GM18868 (cell line): ENCODE data around the gene INPP5A.

Source experiments
- ATAC-seq: cut with Tn5 transposase; IDR thresholded peaks from one replicate; pipeline ENCODE4 v1.9.1; 2021; ENCODE audit warnings: mild to moderate bottlenecking, moderate library complexity; ENCODE audit not compliant: unreplicated experiment

Gene INPP5A

DNA sequence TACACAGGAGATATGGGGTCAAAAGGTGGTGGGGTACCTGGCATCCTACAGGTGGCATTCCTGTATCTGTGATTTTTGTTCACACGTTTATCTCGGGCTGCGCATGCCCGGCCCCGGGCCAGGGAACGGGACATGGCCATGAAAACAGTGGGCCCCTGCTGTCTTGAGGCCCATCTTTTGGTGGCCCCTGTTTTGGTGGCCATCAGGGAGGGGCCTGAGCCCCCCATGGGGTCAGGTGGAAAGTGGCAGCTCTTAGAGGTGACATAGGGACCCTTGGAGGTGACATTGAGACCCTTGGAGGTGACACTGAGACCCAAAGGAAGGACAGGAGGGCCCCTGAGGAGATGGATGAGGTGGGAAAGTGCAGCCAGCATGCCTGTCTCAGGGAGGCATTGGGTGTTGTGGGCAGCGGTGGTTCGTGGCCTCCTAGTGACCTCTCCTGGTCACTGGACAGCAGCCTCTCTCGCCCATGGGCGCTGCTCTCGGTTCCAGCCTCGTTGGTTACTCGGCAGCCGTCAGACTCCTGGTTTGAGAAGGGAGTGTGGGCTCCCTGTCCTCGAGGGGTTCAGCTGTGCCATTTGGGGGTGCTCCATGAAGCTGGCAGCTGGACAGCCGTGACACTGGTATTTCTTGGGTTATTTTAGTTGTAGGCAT lies 39.9 kb downstream of the INPP5A start:
- ATAC-seq: no peak

DNA sequence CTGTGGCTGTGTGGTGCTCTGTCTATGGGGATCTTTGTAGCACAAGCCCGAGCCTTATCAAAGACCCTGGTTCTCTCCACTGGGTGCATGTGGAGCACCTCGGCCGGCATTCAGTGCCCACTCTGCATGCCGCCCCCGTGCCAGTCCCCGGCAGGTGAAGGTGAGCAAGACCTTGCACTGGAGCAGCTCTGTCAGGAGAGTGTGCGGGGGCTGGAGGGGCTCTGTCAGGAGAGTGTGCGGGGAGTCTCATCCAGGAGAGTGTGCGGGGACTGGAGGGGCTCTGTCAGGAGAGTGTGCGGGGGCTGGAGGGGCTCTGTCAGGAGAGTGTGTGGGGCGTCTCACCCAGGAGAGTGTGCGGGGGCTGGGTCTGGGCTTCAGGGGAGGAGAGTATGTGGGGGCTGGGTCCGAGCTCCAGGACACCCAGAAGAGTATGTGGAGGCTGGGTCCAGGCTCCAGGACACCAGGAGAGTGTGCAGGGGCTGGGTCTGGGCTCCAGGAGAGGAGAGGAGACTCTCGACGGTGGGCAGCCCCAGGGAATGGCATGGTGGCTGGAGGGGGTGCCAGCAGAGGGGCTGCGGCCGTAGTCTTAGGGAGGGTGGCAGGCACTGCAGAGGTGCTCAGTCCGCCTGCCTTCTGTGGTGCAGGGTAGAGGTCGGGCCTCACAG lies 40.8 kb downstream of the INPP5A start:
- no peak for ATAC-seq

DNA sequence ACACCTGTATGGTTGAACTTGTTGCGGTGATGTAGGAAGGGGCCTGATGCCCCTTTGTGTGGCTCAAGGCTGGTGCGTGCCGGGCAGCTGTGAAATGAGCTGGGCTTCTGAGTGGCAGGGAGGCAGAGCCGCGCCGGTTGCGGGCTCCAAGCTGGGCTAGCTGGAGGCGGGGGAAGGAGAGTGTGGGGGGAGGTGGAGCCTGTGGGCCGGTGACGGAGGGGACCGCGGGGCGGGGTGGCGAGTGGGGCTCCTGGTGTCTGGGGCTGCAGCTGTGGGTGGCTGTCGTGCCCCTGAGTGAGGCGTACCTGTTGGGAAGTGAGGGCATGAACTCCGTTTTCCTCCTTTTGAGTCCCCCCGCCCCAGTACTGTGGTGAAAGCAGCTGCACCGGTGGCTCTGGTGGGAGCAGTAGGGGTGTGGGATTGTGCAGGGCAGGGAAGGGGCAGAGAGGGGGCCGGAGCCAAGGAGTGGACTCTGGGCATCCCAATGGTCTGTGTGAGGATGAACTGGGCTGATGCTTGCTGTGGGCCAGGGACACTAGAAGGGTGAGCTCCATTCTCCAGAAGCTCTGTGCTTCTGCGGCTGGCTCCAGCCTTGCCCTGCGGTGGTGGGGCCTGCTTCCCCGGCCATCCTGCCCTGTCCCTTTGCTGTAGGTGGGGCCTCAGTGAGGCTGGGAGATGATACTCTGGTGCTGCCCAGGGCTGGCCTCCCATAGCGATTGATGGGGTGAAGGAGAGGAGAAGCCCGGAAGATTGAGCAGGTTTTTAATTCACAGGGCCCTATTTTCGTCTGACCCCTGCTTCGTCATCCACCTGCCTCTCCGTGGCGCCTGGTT lies 41.7 kb downstream of the INPP5A start:
- no peak for ATAC-seq

DNA sequence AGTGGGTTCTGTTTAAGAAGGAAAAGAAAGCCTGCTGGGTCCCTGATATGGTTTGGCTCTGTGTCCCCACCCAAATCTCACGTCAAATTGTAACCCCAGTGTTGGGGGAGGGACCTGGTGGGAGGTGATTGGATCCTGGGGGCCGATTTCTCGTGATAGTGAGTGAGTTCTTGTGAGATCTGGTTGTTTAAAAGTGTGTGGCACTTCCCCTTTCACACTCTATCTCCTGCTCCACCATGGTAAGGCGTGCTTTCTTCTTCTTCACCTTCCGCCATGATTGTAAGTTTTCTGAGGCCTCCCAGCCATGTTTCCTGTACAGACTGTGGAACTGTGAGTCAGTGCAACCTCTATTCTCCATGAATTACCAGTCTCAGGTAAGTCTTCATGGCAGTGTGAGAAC lies 42.6 kb downstream of the INPP5A start:
- ATAC-seq: no peak

DNA sequence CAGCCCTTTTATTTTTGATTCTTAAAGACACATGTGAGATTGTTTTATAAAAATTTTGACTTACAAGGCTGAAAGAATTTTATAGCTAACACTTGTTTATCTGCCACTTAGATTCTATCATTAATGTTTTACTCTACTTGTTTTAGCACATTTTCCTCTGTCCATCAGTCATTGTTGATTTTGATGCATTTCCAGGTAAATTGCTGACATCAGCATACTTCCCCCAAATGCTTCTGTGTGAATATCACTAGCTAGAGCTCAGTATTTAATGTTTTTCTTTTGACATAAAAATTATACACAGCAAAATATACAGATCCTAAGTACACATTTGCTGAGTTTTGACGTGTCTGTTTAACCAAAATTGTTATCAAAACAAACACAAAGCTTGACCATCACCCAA lies 43.0 kb downstream of the INPP5A start:
- no peak for ATAC-seq

DNA sequence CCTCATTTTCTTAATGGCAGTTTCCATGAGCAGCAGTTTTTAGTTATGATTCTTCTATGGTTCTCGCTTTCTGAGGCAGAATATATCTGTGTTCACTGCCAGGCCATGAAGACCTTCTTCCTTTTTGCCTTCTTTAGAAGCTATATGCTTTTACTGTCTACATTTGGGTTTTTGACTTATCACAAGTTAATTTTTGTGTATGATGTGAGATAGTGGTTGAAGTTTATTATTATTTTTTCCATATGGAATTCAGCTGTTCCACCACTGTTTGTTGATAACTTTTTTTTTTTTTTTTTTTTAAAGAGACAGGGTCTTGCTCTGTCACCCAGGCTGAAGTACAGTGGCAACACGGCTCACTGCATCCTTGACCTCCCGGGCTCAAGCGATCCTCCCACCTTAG lies 44.5 kb downstream of the INPP5A start:
- ATAC-seq: no peak

DNA sequence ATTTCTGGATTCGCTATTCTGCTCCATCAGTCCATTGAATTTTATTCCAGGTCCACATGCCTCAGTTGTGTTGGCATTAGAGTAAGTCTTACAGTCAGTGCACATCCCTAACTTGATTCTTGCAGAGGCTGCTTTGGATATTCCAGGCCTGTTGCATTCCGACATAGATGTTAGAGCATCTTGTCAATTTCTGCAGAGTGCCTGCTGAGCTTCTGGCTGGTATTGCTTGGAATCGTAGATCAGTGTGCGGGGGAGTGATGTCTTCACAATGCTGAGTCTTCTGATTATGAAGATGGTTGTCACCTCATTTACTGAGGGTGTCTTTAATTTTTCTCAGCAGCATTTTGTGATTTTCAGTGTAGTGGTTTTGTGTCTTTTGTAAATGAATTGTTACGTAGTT lies 45.2 kb downstream of the INPP5A start:
- no peak for ATAC-seq

DNA sequence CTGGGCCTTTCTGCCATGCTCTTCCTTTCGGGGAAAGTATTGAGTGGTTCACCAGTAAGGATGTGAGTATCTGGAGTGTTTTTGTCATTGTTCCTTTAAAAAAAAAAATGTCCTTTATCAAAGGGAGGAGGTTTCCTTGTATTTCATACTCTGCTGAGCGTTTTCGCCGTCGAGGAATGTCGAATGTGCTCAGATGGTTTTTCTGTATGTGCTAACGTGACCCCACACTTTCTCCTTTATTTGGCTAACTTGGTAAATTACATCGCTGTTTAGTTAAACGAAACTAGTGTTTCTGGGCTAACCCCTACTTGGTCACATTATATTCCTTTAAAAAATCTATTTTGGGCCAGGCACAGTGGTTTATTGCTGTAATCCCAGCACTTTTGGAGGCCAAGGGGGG lies 45.9 kb downstream of the INPP5A start:
- ATAC-seq: no peak

DNA sequence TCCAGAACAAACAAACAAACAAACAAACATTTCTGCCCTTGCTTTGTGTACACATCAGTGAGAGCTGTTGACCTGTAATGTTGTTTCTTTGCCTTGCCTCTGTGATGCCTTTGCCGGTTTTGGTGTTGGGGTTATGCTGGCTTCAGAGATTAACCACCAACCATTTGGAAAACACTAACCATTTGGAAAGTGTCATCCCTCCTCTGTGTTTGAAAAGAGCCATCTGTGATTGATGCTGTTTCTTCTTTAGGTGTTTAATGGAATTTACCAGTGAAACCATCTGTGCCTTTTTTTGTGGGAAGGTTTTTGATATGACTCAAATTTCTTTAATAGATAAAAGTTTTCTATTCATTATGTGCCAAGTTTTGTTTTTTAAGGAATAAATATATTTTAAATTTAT lies 46.5 kb downstream of the INPP5A start:
- ATAC-seq: no peak

DNA sequence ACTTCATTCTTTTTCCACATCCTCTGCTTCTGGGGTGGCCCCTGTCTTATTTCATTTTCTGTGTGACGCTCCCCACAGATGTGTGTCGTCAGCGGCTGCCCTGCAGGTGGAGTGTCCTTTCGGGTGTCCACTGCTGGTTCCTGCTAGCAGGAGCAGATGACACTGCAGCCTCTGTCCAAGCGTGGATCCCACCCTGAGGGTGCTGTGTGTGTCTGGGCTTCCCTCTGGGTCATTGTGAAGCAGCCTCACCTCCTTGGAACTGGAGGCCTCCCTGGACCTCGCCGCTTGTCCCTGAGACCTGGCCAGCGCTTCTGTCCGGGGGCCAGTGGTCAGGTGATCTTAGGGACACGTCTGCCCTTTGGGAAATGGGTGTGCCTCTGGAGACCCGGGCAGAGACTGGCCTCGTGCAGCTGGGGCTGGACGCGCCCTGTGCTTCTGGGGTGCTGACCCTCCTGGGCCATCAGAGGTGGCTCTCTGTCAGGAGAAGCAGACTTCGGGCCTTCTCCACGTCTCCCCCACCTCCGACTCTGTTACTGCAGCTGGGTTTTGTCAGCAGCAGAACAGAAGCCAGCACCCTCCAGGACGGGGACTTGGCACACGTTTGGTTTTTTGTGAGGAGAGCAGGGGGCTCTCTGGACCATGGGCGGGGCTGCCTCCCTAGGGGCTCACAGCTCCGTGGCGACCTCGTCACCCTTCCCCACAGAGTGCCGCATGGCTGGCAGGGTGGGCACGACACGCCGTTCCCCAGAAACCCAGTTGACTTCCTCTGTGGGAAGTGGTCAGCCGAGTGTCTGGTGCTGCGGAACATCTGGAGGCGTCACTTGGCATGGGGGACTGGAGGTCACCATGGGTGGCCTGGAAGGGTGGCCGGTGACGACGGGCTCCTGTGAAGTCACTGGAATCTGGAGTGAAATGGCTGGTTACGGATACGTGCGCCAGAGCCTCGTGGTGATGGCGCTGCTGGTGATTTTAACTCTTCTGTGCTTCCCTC lies 48.4 kb downstream of the INPP5A start:
- no peak for ATAC-seq

DNA sequence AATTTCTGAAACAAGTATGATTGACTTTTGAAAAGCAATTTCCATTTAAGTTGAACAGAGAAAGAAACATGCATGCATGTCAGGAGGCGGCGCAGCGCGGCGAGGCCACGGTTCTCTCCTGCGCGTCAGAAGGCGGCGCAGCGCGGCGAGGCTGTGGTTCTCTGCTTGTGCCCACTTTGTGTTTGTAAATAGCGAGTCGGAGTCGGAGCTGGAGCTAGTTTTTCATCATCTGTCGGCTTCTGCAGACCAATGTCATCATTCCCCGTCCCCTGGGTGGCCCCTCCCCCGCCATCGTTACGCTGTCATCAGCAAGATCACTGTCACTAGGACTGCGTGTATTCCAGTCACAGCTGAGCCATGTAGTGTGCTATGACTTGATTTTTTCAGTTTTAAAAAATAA lies 49.2 kb downstream of the INPP5A start:
- no peak for ATAC-seq

DNA sequence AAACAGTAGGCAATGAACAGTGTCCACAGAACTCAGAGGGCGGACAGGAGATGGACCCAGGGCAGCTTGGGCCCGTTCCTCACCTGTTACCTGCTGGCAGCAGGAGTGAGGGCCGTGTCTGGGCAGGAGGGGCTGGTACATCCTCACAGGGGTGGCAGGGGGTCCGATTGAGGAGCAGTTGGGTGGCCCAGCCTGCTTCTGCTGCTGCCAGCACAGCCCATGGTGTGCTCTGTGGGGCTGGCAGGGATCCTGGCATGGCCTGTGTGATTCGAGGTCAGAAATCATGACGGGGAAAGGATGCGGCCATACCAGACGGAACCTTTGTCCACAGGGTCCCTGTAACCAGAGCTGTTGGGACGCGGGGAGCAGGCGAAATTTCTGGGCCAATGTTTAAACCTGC lies 49.6 kb downstream of the INPP5A start:
- no peak for ATAC-seq

DNA sequence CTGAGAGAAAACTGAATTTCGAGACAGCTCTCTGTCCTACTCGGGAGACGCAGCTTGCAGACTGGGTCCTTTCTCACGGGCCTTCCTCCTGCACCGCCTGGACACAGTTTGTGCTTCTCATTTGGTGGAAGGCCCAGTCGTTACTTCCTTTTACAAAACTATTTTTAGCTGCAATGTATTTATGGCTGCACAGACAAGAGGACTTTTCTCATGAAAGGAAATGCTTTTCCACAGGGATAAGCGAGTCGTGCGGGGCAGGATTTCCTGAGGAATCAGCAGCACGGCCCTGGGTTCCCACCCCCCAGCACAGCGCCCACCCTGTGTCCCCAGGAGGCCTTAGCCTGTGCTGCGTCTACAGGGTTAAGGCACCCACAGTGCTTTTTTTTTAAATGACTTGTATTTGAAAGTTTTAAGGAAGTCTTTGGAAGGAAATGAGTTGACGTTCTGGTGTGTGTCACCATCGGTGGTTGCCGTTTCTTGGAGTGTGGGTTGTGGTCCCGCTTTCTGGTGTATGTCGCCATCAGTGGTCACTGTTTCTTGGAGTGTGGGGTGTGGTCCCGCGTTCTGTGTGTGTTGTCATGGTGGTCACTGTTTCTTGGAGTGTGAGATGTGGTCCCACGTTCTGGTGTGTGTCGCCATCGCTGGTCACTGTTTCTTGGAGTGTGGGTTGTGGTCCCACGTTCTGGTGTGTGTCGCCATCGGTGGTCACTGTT lies 50.9 kb downstream of the INPP5A start:
- ATAC-seq: no peak

DNA sequence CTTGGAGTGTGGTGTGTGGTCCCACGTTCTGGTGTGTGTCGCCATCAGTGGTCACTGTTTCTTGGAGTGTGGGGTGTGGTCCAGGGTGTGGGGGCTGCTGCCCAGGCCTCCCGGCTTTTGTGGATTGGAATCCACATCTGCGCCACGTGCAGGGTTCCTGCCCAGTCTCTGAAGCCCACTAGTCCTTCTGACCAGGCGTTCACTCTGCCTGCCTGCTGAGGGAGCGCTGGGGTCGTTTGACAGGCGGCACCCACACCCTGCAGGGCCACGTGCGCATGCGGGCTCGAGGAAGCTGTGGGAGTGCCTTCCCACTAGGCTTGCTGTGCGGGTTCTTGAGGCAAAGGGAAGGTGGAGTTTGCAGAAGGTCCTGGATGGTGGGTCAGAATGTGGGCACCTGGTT lies 51.4 kb downstream of the INPP5A start:
- no peak for ATAC-seq

DNA sequence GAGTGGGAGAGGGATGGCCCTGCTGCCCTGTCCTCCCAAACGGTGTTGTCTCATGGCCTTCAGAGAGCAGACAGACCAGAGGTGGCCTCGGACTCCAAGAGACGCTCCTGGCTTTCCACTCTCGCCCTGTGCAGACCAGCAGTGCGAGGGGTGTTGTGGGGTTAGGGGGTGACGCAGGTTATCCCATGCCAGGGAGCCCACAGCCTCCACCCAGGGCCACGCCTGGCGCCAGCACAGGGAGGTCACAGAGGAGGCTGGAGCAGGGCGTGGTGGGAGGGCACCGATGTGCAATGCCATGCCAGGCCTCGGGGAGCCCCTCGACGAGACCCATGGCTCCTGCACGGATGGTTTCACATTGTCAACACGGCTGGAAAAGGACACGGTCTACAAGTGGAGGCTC lies 52.1 kb downstream of the INPP5A start:
- ATAC-seq: no peak

DNA sequence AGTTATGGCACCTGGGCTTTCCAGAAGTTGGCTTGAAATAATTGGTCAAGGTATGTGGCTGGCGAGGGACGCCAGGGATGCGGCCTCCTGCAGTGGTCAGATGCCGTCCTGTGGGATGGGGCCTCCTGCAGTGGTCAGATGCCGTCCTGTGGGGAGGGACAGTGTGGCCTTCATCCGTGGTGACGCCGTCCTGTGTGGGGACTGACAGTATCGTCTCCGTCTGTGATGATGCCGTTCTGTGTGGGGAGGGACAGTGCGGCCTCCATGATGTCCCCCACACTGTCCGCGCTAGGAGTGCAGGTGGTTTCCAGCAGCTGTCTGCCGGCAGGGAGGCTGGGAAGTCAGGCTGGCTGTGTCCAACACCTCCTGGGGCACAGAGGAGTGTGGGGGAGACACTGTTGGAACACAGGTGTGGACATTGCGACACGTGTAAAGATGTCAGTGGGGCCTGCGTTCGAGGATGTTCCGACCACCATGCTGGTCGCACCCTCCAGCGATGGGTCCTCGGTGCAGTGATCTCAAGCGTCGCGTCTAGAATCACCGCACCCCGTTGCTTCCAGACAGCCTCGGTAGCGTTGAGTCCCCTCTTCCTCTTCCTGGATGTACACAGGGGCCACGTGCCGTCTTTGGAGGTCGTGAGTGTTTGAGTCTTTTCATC lies 52.6 kb downstream of the INPP5A start:
- no peak for ATAC-seq

DNA sequence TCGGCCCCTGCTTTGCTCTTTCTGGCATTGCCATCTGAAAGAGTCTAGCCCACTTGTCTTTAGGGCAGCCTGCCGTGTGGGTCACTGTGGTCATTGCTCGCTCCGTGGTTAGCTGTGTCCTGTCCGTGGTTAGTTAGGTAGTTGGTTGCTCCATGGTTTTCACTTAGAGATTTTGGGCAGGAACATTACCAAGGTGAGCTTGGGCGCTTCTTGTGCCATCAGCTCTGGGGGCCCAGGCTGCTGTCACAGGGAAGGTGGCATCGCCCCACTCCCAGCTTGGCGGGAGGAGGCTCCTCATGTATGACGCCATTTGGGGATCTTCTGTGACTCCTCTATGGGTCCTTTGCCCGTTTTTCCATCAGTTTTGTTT lies 53.1 kb downstream of the INPP5A start:
- no peak for ATAC-seq

DNA sequence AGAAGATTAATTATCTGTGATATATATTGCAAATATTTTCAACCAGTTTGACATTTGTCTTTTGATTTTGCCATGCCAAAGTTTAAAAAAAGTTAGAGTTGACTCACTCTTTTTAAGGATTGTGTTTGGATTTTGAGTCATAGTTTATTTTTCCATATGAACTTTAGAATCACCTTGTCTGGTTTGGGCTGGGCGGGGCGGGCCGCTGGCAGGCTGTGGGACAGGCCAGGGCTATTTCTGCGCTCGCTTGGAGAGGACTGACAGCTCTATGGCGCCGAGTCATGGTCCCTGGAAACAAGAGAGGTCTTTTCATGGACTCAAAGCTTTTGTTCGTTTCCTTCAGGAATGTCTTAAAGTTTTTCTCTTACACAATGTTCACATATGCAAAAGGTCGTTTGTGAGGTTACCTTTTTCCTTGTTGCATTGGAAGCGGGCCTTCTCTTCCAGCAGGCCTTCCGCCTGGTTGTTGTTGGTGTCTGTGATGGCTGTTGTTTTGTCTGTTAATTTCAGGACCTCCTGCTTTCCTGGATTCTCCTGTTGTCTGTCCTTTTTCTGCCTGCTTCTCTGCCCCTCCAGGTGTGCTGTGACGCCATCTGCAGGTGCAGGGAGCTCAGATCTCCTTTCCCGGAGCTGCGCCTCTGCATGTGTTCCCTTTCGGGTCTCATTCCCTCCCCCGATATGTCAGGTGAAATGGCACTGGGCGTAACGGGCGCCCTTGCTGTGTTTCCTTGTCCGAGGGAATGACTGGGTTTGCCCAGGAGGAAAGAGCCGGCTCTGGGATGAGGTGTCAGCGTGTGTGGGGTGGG lies 53.8 kb downstream of the INPP5A start:
- no peak for ATAC-seq

DNA sequence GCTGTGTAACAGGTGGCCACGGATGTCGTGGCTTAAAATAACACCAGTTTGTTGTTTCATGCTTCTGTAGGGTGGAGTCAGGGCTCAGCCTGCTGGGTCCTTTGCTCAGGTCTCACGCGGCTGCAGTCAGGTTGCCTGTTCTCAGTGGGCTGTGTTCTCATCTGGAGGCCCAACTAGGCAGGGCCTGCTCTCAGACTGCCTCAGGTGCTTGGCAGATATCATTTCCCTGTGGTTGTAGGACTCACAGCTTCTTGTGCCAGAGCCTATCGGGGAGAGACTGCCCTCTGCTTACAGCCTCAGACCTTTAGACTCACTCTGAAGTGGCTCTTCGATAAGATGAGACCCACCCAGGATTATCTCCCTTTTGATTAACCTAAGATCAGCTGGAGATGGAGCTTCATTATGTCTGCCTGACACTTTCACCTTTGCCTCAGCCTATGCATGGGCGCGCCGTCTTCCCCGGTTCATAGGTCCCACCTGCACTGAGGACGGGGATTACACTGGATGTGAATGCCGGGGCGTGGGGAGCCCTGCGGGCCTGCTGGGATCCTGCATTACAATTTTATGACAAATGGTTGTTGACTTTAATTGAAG lies 55.3 kb downstream of the INPP5A start:
- ATAC-seq: no peak
